ENCODE results near the gene ENPEP. TPM values are rescaled to one million over a fixed set of nuclear protein-coding genes. Genes with fewer than 3 reads are reported as not detected.
"Not testable (repeated sequence)": the region's sequence is repeated elsewhere in the genome, so short reads cannot be mapped to it uniquely, and the experiment has no call there.

The ENPEP gene
- total RNA-seq, 1 donor from 2014 or later, result not detected

- H3K36me3 ChIP-seq (ENCODE audit: control insufficient read depth, insufficient read depth, low read length), result no peaks in the 10 kb centered on the region
- no peaks in the 10 kb centered on the region for H3K27me3 ChIP-seq (ENCODE audit: control insufficient read depth, insufficient read depth, low read length)
- no peak overlapping the region for H3K4me3 ChIP-seq (ENCODE audit: low read depth, low read length)
- FAIRE-seq, result no peak
- TF ChIP-seq CTCF (IDR thresholded peaks at IDR 0.05; ENCODE audit: insufficient read depth, low read length, severe bottlenecking), result no peak
- DNase-seq (ENCODE audit: low read depth), result no peak
Measured at GRCh38 chr4:110483516-110483915, 7.6 kb downstream of the ENPEP start.

GRCh38 chr4:110484029-110484428 lies 8.1 kb downstream of the ENPEP start:
- Histone ChIP-seq H3K27me3 (ENCODE audit: control insufficient read depth, insufficient read depth, low read length) (no peaks in the 10 kb centered on the region), H3K36me3 (ENCODE audit: control insufficient read depth, insufficient read depth, low read length) (no peaks in the 10 kb centered on the region), H3K4me3 (ENCODE audit: low read depth, low read length) (no peak overlapping the region)
- TF ChIP-seq CTCF (IDR thresholded peaks at IDR 0.05; ENCODE audit: insufficient read depth, low read length, severe bottlenecking), result no peak
- DNase-seq (ENCODE audit: low read depth) (no peak), FAIRE-seq (no peak)

GRCh38 chr4:110484767-110485166 lies 8.8 kb downstream of the ENPEP start:
- Histone ChIP-seq H3K36me3 (ENCODE audit: control insufficient read depth, insufficient read depth, low read length) (no peaks in the 10 kb centered on the region), H3K27me3 (ENCODE audit: control insufficient read depth, insufficient read depth, low read length) (no peaks in the 10 kb centered on the region), H3K4me3 (ENCODE audit: low read depth, low read length) (no peak overlapping the region)
- FAIRE-seq, result no peak
- DNase-seq (ENCODE audit: low read depth), result peak; percentile 69
- no peak for TF ChIP-seq CTCF (IDR thresholded peaks at IDR 0.05; ENCODE audit: insufficient read depth, low read length, severe bottlenecking)

- FAIRE-seq (no peak), DNase-seq (ENCODE audit: low read depth) (no peak)
- no peak for TF ChIP-seq CTCF (IDR thresholded peaks at IDR 0.05; ENCODE audit: insufficient read depth, low read length, severe bottlenecking)
- Histone ChIP-seq H3K27me3 (ENCODE audit: control insufficient read depth, insufficient read depth, low read length) (no peaks in the 10 kb centered on the region), H3K36me3 (ENCODE audit: control insufficient read depth, insufficient read depth, low read length) (no peaks in the 10 kb centered on the region), H3K4me3 (ENCODE audit: low read depth, low read length) (no peak overlapping the region)
Measured at GRCh38 chr4:110485452-110485851, 9.5 kb downstream of the ENPEP start.

- Histone ChIP-seq H3K36me3 (ENCODE audit: control insufficient read depth, insufficient read depth, low read length) (no peaks in the 10 kb centered on the region), H3K4me3 (ENCODE audit: low read depth, low read length) (no peak overlapping the region), H3K27me3 (ENCODE audit: control insufficient read depth, insufficient read depth, low read length) (no peaks in the 10 kb centered on the region)
- DNase-seq (ENCODE audit: low read depth) (no peak), FAIRE-seq (no peak)
- no peak for TF ChIP-seq CTCF (IDR thresholded peaks at IDR 0.05; ENCODE audit: insufficient read depth, low read length, severe bottlenecking)
Measured at GRCh38 chr4:110486256-110486655, 10.3 kb downstream of the ENPEP start.

GRCh38 chr4:110486850-110487249 lies 10.9 kb downstream of the ENPEP start:
- not testable (repeated sequence) for H3K27me3 ChIP-seq (ENCODE audit: control insufficient read depth, insufficient read depth, low read length); FAIRE-seq; H3K36me3 ChIP-seq (ENCODE audit: control insufficient read depth, insufficient read depth, low read length); DNase-seq (ENCODE audit: low read depth); H3K4me3 ChIP-seq (ENCODE audit: low read depth, low read length)

Data from bronchial epithelial cell (primary cell).